Body of pancreas (tissue), 4 donors: ENCODE measurements around the gene GRM8.

Source experiments
- CTCF ChIP-seq, 7 experiments: fragments of 450-650 bp in 4 of 7; fragments of 200-600 bp in 3 of 7; sonication (generic) in 3 of 7; IDR thresholded peaks; one replicate each; pipeline ENCODE4 v1.5.1; 2016 to 2019; ENCODE audit warnings: antibody characterized with exemption in 7 of 7
- POLR2A ChIP-seq, 3 donors: fragments of 450-650 bp; IDR thresholded peaks; one replicate each; pipeline ENCODE4 v1.6.1; 2016; ENCODE audit warnings: antibody characterized with exemption in 3 of 3, mild to moderate bottlenecking in 2 of 3

- TF ChIP-seq CTCF (IDR thresholded peaks at IDR 0.05) = no peak
- no peak for TF ChIP-seq POLR2A (IDR thresholded peaks at IDR 0.05)
Measured at GRCh38 chr7:126447984-126448383, 804.8 kb downstream of the GRM8 start.
